Thyroid gland (tissue), 4 donors: ENCODE measurements around the gene HS6ST3. TPM values are rescaled to one million over a fixed set of nuclear protein-coding genes. Genes with fewer than 3 reads are reported as not detected.
A peak's percentile ranks its signal among the peaks of the same experiment; 100 is the strongest.

Experiments used
- DNase-seq, 2 donors: peaks; one replicate each; pipeline ENCODE4 v3.0.0-alpha.2; 2019
- H3K27ac ChIP-seq, 3 donors: fragments of 200-600 bp; sonication (generic); 1 replicate in 2 of 3; 2 replicates in 1 of 3; pipeline ENCODE4 v1.5.1; 2016 to 2019; ENCODE audit warnings: mild to moderate bottlenecking in 1 of 3, moderate library complexity in 1 of 3
- H3K27me3 ChIP-seq: fragments of 200-600 bp; sonication (generic); one replicate; pipeline ENCODE4 v1.5.1; 2019
- H3K36me3 ChIP-seq, 2 donors: fragments of 200-600 bp; sonication (generic); one replicate each; pipeline ENCODE4 v1.5.1; 2016 to 2019
- H3K4me1 ChIP-seq, 2 donors: fragments of 200-600 bp; sonication (generic); one replicate each; pipeline ENCODE4 v1.5.1; 2017 to 2019
- H3K4me3 ChIP-seq, 3 donors: fragments of 200-600 bp; sonication (generic); replicated peaks in 1 of 3; 1 replicate in 2 of 3; 2 replicates in 1 of 3; pipeline ENCODE4 v1.5.1; 2016; ENCODE audit warnings: mild to moderate bottlenecking in 1 of 3
- H3K9me3 ChIP-seq: fragments of 200-600 bp; sonication (generic); one replicate; pipeline ENCODE4 v1.5.1; 2017
- POLR2A ChIP-seq, 2 donors: fragments of 450-650 bp; IDR thresholded peaks; one replicate each; pipeline ENCODE4 v1.6.1; 2017; ENCODE audit warnings: antibody characterized with exemption in 2 of 2, mild to moderate bottlenecking in 2 of 2, moderate library complexity in 1 of 2
- WGBS, 2 donors: methylation state at CpG; one replicate each; pipeline ENCODE4 v1.1.5; 2017; 5-methylcytosine and 5-hydroxymethylcytosine counted together
- intact Hi-C: fragments of 100-400 bp; cut with DNase I; formaldehyde crosslinking; loops from one replicate; pipeline ENCODE4 v1.15.1; 2023
- total RNA-seq, 4 donors: library from RNA; depleted of rRNA; stranded (reverse); fragments of >200 nt; gene quantifications; one replicate each; pipeline ENCODE4 v1.2.3, GENCODE V29; 2016
- TF ChIP-seq, protein P1 (sequence below), 6 experiments: fragments of 200-600 bp in 3 of 6; fragments of 450-650 bp in 3 of 6; sonication (generic) in 3 of 6; IDR thresholded peaks; one replicate each; pipeline ENCODE4 v1.5.1; 2016 to 2019; ENCODE audit warnings: antibody characterized with exemption in 6 of 6, mild to moderate bottlenecking in 2 of 6, inconsistent platforms in 1 of 6, moderate library complexity in 1 of 6

Gene HS6ST3
- total RNA-seq, 4 donors from 2014 or later: 2.0 to 5.8 (median 5.0) TPM

DNA sequence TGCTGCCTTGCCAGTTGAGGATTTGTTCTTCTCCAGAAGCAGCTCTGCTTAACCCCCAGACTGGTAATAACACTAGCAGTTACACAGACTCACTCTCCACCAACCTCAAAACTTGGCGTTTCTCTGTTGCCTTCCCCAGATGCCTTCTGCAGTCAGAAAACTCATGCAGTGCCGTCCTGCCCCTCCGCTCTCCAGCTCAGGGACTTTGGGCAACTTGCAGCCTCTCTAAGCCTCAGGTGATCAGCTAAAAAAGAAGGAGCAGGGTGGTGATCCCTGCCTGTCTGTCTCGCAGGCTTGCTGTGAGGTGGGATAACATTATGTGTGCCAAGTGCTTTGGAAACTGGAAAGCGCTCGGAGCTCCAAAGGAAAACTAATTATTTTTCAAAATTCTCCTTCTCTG is 391.6 kb downstream of the HS6ST3 start:
- DNase-seq: no peak
- Histone ChIP-seq H3K36me3 (no peaks in the 10 kb centered on the region), H3K27ac (no peak overlapping the region), H3K4me1 (no peaks in the 10 kb centered on the region), H3K4me3 (no peak overlapping the region), H3K9me3 (no peaks in the 10 kb centered on the region), H3K27me3 (no peaks in the 10 kb centered on the region)
- no peak for TF ChIP-seq POLR2A (IDR thresholded peaks at IDR 0.05)
- TF ChIP-seq, protein P1, sequence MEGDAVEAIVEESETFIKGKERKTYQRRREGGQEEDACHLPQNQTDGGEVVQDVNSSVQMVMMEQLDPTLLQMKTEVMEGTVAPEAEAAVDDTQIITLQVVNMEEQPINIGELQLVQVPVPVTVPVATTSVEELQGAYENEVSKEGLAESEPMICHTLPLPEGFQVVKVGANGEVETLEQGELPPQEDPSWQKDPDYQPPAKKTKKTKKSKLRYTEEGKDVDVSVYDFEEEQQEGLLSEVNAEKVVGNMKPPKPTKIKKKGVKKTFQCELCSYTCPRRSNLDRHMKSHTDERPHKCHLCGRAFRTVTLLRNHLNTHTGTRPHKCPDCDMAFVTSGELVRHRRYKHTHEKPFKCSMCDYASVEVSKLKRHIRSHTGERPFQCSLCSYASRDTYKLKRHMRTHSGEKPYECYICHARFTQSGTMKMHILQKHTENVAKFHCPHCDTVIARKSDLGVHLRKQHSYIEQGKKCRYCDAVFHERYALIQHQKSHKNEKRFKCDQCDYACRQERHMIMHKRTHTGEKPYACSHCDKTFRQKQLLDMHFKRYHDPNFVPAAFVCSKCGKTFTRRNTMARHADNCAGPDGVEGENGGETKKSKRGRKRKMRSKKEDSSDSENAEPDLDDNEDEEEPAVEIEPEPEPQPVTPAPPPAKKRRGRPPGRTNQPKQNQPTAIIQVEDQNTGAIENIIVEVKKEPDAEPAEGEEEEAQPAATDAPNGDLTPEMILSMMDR (IDR thresholded peaks at IDR 0.05): no peak
- 58 to 59% methylated on average over 6 of the region's 6 CpGs for WGBS, 2 donors
- intact Hi-C loops: no loop called here

GRCh38 chr13:96490496-96490989 is 400.6 kb downstream of the HS6ST3 start:
- TF ChIP-seq, protein P1 (IDR thresholded peaks at IDR 0.05): no peak
- no peak for TF ChIP-seq POLR2A (IDR thresholded peaks at IDR 0.05)
- Histone ChIP-seq H3K4me3 (no peak overlapping the region), H3K27ac (no peak overlapping the region), H3K4me1 (no peaks in the 10 kb centered on the region), H3K9me3 (no peaks in the 10 kb centered on the region), H3K36me3 (no peaks in the 10 kb centered on the region), H3K27me3 (no peaks in the 10 kb centered on the region)
- intact Hi-C loops: no loop called here
- no peak for DNase-seq
- WGBS, 2 donors: 91 to 92% methylated on average over 5 of the region's 5 CpGs

- Histone ChIP-seq H3K27ac (no peak overlapping the region), H3K27me3 (no peaks in the 10 kb centered on the region), H3K4me1 (no peaks in the 10 kb centered on the region), H3K9me3 (no peaks in the 10 kb centered on the region), H3K36me3 (no peaks in the 10 kb centered on the region), H3K4me3 (no peak overlapping the region)
- TF ChIP-seq POLR2A (IDR thresholded peaks at IDR 0.05): no peak
- TF ChIP-seq, protein P1 (IDR thresholded peaks at IDR 0.05): no peak
- DNase-seq: no peak
- intact Hi-C loops: no loop called here
- 92 to 95% methylated on average over 2 of the region's 2 CpGs for WGBS, 2 donors
These were observed 401.2 kb downstream of the HS6ST3 start for GRCh38 chr13:96491103-96491502.

DNA sequence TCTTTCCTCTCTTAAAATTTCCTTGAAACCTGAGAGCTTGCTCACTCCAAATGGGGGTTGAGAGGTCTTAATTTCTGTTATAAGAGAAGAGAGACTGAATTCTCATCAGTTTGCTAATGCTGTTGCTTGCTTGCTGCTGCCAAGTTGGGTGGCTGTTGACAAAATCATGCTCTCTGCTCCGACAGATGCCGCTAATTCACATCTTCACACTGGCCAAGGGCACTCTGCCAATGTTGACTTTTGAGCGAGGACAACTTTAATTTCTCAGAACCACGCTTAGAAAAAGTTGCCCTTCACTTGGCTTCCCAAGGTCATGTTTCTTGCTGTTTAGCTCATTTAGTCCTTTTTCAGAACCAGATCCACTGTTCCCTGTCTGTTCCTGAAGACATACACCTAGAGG is 402.9 kb downstream of the HS6ST3 start:
- Histone ChIP-seq H3K27ac (no peak overlapping the region), H3K4me1 (no peaks in the 10 kb centered on the region), H3K27me3 (no peaks in the 10 kb centered on the region), H3K36me3 (no peaks in the 10 kb centered on the region), H3K4me3 (no peak overlapping the region), H3K9me3 (no peaks in the 10 kb centered on the region)
- 29 to 37% methylated on average over 4 of the region's 4 CpGs for WGBS, 2 donors
- no peak for TF ChIP-seq POLR2A (IDR thresholded peaks at IDR 0.05)
- TF ChIP-seq, protein P1 (IDR thresholded peaks at IDR 0.05): no peak
- peak; percentile 2 to 18 for DNase-seq
- intact Hi-C loops: no loop called here

DNA sequence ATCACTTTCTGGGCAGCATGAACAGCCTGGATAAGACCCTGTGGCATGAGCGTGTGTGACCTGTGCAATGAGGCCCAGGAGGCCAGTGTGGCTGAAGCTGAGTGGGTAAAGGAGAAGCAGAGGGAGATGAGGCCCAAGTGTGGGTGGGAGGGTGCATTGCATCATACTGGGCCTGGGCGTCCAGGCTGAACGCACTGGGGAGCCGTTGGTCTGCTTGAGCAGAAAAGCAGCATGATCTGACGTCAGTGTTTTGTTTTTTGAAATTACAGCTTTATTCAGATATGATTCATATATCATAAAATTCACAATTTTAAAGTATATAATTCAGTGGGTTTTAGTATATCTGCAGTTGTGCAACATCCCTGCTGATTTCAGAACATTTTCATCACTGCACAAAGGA is 409.7 kb downstream of the HS6ST3 start:
- H3K27me3 ChIP-seq: no peaks in the 10 kb centered on the region
- H3K27ac ChIP-seq: no peak overlapping the region
- no peaks in the 10 kb centered on the region for H3K9me3 ChIP-seq
- no peaks in the 10 kb centered on the region for H3K4me1 ChIP-seq
- DNase-seq: no peak
- intact Hi-C loops: no loop called here
- TF ChIP-seq POLR2A (IDR thresholded peaks at IDR 0.05): no peak
- TF ChIP-seq, protein P1 (IDR thresholded peaks at IDR 0.05): no peak
- no peaks in the 10 kb centered on the region for H3K36me3 ChIP-seq
- H3K4me3 ChIP-seq: no peak overlapping the region
- whole genome bisulfite sequencing, 2 donors: 80 to 81% methylated on average over 5 of the region's 5 CpGs
